ENCODE data around the gene KLHL11. TPM values are rescaled to one million over a fixed set of nuclear protein-coding genes. Genes with fewer than 3 reads are reported as not detected.

KLHL11 gene
- polyA plus RNA-seq, 3 donors = 3.0 to 4.1 (median 3.4) TPM

DNA sequence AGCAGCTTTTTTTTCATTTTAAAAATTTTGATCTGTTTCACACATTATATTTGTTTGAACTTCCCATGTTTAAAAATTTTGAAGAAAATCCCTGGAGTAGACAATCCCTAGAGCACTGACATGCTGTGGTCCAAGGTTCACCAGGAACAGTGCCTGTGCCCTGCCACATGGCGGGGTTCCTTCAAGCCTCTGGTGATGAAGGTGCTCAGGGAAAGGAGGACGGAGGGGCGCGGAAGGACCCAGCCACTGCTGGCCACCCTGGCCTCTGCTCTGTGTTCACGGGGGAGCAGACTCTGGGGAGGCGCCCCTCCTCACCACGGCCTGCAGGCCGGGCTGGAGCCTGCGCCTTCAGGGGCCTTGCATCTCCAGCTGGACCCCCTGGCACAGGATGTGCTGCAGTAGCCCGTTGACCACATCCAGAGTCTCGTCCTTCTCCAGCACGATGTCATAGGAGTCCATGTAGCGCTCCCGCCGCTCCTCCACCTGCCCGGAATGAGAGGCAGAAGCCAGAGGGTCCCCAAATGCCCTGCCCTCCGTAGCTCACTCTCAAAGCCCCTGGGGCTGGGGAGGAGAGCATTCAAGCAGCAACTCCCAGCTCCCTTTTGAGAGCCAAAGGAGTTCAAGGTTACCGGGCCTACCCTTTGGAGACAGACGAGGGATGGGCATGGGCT is 39.9 kb downstream of the KLHL11 start:
- no peak overlapping the region for H3K4me2 ChIP-seq (replicated peaks; ENCODE audit: extremely low read depth, low read length, poor library complexity, severe bottlenecking)
- Mint-ChIP-seq H3K4me1 (no peaks in the 10 kb centered on the region), H3K9me3 (peaks cover 0 to 2% (median 0%) of the 10 kb centered on the region in 7 donors), H3K27ac (no peak overlapping the region), H3K4me3 (no peak overlapping the region), H3K36me3 (peaks cover 5 to 8% of the 10 kb centered on the region in 2 donors), H3K27me3 (ENCODE audit: low read depth in 3 of 3) (peaks cover 0 to 3% (median 1%) of the 10 kb centered on the region in 3 donors)
- no peak overlapping the region for H3K9ac ChIP-seq (ENCODE audit: insufficient read depth, low read length, poor library complexity, severe bottlenecking)
- H3K9me3 ChIP-seq (replicated peaks in 1 of 2; ENCODE audit: control insufficient read depth in 1 of 2, insufficient read depth in 1 of 2, low read length in 2 of 2) = no peaks in the 10 kb centered on the region
- no peak for DNase-seq
- TF ChIP-seq, protein P1, sequence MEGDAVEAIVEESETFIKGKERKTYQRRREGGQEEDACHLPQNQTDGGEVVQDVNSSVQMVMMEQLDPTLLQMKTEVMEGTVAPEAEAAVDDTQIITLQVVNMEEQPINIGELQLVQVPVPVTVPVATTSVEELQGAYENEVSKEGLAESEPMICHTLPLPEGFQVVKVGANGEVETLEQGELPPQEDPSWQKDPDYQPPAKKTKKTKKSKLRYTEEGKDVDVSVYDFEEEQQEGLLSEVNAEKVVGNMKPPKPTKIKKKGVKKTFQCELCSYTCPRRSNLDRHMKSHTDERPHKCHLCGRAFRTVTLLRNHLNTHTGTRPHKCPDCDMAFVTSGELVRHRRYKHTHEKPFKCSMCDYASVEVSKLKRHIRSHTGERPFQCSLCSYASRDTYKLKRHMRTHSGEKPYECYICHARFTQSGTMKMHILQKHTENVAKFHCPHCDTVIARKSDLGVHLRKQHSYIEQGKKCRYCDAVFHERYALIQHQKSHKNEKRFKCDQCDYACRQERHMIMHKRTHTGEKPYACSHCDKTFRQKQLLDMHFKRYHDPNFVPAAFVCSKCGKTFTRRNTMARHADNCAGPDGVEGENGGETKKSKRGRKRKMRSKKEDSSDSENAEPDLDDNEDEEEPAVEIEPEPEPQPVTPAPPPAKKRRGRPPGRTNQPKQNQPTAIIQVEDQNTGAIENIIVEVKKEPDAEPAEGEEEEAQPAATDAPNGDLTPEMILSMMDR (IDR thresholded peaks at IDR 0.05) = no peak
- no peaks in the 10 kb centered on the region for H4K20me1 ChIP-seq (ENCODE audit: insufficient read depth, low read length)
- H3K4me3 ChIP-seq (replicated peaks in 1 of 3; ENCODE audit: low read depth in 2 of 3, low read length in 3 of 3) = no peak overlapping the region
- H3K27me3 ChIP-seq (ENCODE audit: control insufficient read depth in 2 of 2, insufficient read depth in 2 of 2, low read length in 2 of 2) = no peaks in the 10 kb centered on the region
- no peaks in the 10 kb centered on the region for H3K79me2 ChIP-seq (ENCODE audit: insufficient read depth, low read length)
- no peaks in the 10 kb centered on the region for H3K4me1 ChIP-seq (ENCODE audit: control insufficient read depth in 1 of 2, insufficient read depth in 2 of 2, low read length in 2 of 2)
- 97% methylated on average over 19 of the region's 19 CpGs for WGBS (ENCODE audit: insufficient coverage)
- intact Hi-C loops (cut with micrococcal nuclease) = no loop called here
- peaks cover 6 to 9% of the 10 kb centered on the region in 2 donors for H3K36me3 ChIP-seq (replicated peaks in 1 of 2; ENCODE audit: control insufficient read depth in 1 of 2, insufficient read depth in 2 of 2, low read length in 2 of 2)
- H3K27ac ChIP-seq (ENCODE audit: low read depth in 1 of 2, low read length in 2 of 2) = no peak overlapping the region
- no peak overlapping the region for H2AFZ ChIP-seq (ENCODE audit: insufficient read depth, low read depth, low read length, poor library complexity, severe bottlenecking)

DNA sequence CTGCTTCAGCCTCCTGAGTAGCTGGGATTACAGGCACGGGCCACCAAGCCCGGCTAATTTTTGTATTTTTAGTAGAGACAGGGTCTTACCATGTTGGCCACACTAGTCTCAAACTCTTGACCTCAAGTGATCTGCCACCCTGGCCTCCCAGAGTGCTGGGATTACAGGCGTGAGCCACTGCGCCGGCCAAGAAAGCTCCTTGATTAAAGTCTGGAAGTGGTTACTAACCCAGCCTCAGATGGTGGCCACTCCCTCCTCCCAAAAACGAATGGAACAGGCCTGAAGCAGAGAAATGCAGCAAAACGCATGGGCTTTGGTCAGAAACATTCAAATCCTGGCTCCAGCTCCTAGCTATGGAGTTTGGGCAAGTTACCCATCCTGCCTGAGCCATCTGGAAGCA is 41.1 kb downstream of the KLHL11 start:
- Mint-ChIP-seq H3K4me1 (no peaks in the 10 kb centered on the region), H3K9me3 (peaks cover 0 to 2% (median 0%) of the 10 kb centered on the region in 7 donors), H3K4me3 (no peak overlapping the region), H3K36me3 (peaks cover 2 to 4% of the 10 kb centered on the region in 2 donors), H3K27ac (no peak overlapping the region), H3K27me3 (ENCODE audit: low read depth in 3 of 3) (peaks cover 0 to 6% (median 1%) of the 10 kb centered on the region in 3 donors)
- no peak overlapping the region for H2AFZ ChIP-seq (ENCODE audit: insufficient read depth, low read depth, low read length, poor library complexity, severe bottlenecking)
- no peak overlapping the region for H3K4me3 ChIP-seq (replicated peaks in 1 of 3; ENCODE audit: low read depth in 2 of 3, low read length in 3 of 3)
- no peaks in the 10 kb centered on the region for H4K20me1 ChIP-seq (ENCODE audit: insufficient read depth, low read length)
- H3K4me1 ChIP-seq (ENCODE audit: control insufficient read depth in 1 of 2, insufficient read depth in 2 of 2, low read length in 2 of 2) = no peaks in the 10 kb centered on the region
- no peak overlapping the region for H3K9ac ChIP-seq (ENCODE audit: insufficient read depth, low read length, poor library complexity, severe bottlenecking)
- H3K27ac ChIP-seq (ENCODE audit: low read depth in 1 of 2, low read length in 2 of 2) = no peak overlapping the region
- no peaks in the 10 kb centered on the region for H3K79me2 ChIP-seq (ENCODE audit: insufficient read depth, low read length)
- no peaks in the 10 kb centered on the region for H3K9me3 ChIP-seq (replicated peaks in 1 of 2; ENCODE audit: control insufficient read depth in 1 of 2, insufficient read depth in 1 of 2, low read length in 2 of 2)
- TF ChIP-seq, protein P1 (IDR thresholded peaks at IDR 0.05) = no peak
- H3K4me2 ChIP-seq (replicated peaks; ENCODE audit: extremely low read depth, low read length, poor library complexity, severe bottlenecking) = no peak overlapping the region
- intact Hi-C loops (cut with micrococcal nuclease) = no loop called here
- peaks cover 0 to 4% of the 10 kb centered on the region in 2 donors for H3K36me3 ChIP-seq (replicated peaks in 1 of 2; ENCODE audit: control insufficient read depth in 1 of 2, insufficient read depth in 2 of 2, low read length in 2 of 2)
- no peak for DNase-seq
- H3K27me3 ChIP-seq (ENCODE audit: control insufficient read depth in 2 of 2, insufficient read depth in 2 of 2, low read length in 2 of 2) = no peaks in the 10 kb centered on the region
- 93% methylated on average over 3 of the region's 7 CpGs for WGBS (ENCODE audit: insufficient coverage)

All from CD14-positive monocyte (primary cell).